K562 (cell line): ENCODE data around the gene CYSRT1. TPM values are rescaled to one million over a fixed set of nuclear protein-coding genes. Genes with fewer than 3 reads are reported as not detected.

Source experiments
- ATAC-seq: fragments of 200-7000 bp; cut with Tn5 transposase; 3 replicates; pipeline ENCODE4 v1.9.1; 2020; ENCODE audit warnings: moderate library complexity
- BruUV-seq: library from RNA; stranded (reverse); fragments of 400-500 nt; replicated peaks from 2 replicates; lab custom pipeline; 2021; lab: Mats Ljungman, UMichigan
- CTCF ChIA-PET: fragments of 300-600 bp; formaldehyde crosslinking; extraction: SDS; loops from one replicate; lab custom pipeline; 2021; ENCODE audit warnings: low intra/inter-chr PET ratio; lab: Yijun Ruan, JAX
- POLR2A ChIA-PET: fragments of 300-600, 350-650 bp; sonication (Branson Sonifier 250); formaldehyde crosslinking; extraction: SDS; loops from one replicate; lab custom pipeline; 2021; ENCODE audit warnings: antibody characterized with exemption, inconsistent platforms; lab: Yijun Ruan, JAX
- DNase-seq, 4 experiments: peaks; one replicate each; pipeline versions ENCODE4 v3.0.0 to v3.0.0-alpha.2; 2011 to 2018; ENCODE audit warnings: low spot score in 3 of 4, mixed read lengths in 3 of 4; ENCODE audit errors: extremely low read depth in 1 of 4
- FAIRE-seq: peaks from 2 replicates; lab custom pipeline; 2011; peaks lifted over from hg19 to GRCh38; lab: Jason Lieb, UNC
- H2AFZ ChIP-seq: 2 replicates; pipeline ENCODE4 v1.6.0; 2011; ENCODE audit warnings: low read depth, low read length, control low read depth, inconsistent platforms
- H3K27ac ChIP-seq: fragments of 200-600 bp; 3 replicates; pipeline ENCODE4 v1.8.0; 2011; ENCODE audit warnings: low read depth, mild to moderate bottlenecking, control low read depth, inconsistent platforms, low read length, moderate library complexity, mixed read lengths; ENCODE audit errors: extremely low read depth
- H3K27me3 ChIP-seq, 2 experiments: fragments of 300-600 bp in 1 of 2; 2 replicates in 1 of 2; 3 replicates in 1 of 2; pipeline versions ENCODE4 v1.6.0 to v1.8.0; 2011; ENCODE audit warnings: inconsistent platforms in 2 of 2, low read length in 2 of 2, mild to moderate bottlenecking in 1 of 2, mixed read lengths in 1 of 2, moderate library complexity in 1 of 2; ENCODE audit not compliant: control insufficient read depth in 2 of 2, insufficient read depth in 2 of 2
- H3K36me3 ChIP-seq: fragments of 300-600 bp; 3 replicates; pipeline ENCODE4 v1.8.0; 2011; ENCODE audit warnings: mild to moderate bottlenecking, low read length, inconsistent platforms; ENCODE audit not compliant: control insufficient read depth, insufficient read depth
- H3K4me1 ChIP-seq, 2 experiments: fragments of 200-600 bp in 1 of 2; replicated peaks in 1 of 2; 2 replicates in 1 of 2; 3 replicates in 1 of 2; pipeline versions ENCODE4 v1.5.1 to v1.8.0; 2011; ENCODE audit warnings: inconsistent platforms in 2 of 2, low read length in 2 of 2, mild to moderate bottlenecking in 1 of 2, mixed read lengths in 1 of 2, moderate library complexity in 1 of 2; ENCODE audit not compliant: control insufficient read depth in 2 of 2, insufficient read depth in 2 of 2
- H3K4me2 ChIP-seq: 2 replicates; pipeline ENCODE4 v1.6.1; 2011; ENCODE audit warnings: low read length, control low read depth, inconsistent platforms, mixed read lengths; ENCODE audit not compliant: insufficient read depth
- H3K4me3 ChIP-seq: fragments of 200-600 bp; sonication (generic), shearing (Covaris generic); 2 replicates; pipeline ENCODE4 v1.5.1; 2016; ENCODE audit warnings: control low read depth, inconsistent platforms
- H3K79me2 ChIP-seq: fragments of 200-600 bp; 3 replicates; pipeline ENCODE4 v1.8.0; 2011; ENCODE audit warnings: low read length, inconsistent platforms; ENCODE audit not compliant: control insufficient read depth, insufficient read depth
- H3K9ac ChIP-seq, 2 experiments: 2 replicates each; pipeline versions ENCODE4 v1.6.0 to v1.6.1; 2011; ENCODE audit warnings: low read depth in 2 of 2, low read length in 2 of 2, control low read depth in 1 of 2, inconsistent platforms in 1 of 2, mild to moderate bottlenecking in 1 of 2, mixed read lengths in 1 of 2; ENCODE audit not compliant: insufficient read depth in 1 of 2
- H3K9me1 ChIP-seq: one replicate; pipeline ENCODE4 v1.6.0; 2011; ENCODE audit warnings: inconsistent platforms, mild to moderate bottlenecking, low read length, moderate library complexity; ENCODE audit not compliant: control insufficient read depth, insufficient read depth
- H3K9me3 ChIP-seq: replicated peaks from 2 replicates; pipeline ENCODE4 v1.5.1; 2011; ENCODE audit warnings: low read depth, low read length, inconsistent platforms; ENCODE audit not compliant: control insufficient read depth, insufficient read depth
- H4K20me1 ChIP-seq: replicated peaks from 2 replicates; pipeline ENCODE4 v1.6.1; 2011; ENCODE audit warnings: low read length, inconsistent platforms, mixed read lengths; ENCODE audit not compliant: control insufficient read depth, insufficient read depth
- FUS ChIP-seq: fragments of 200-400 bp; formaldehyde crosslinking; optimal IDR thresholded peaks from 2 replicates; pipeline ENCODE3; 2017; ENCODE audit warnings: low read depth, low read length
- KDM1A ChIP-seq, 2 experiments: fragments of 450-650 bp; IDR thresholded peaks; 2 replicates each; pipeline ENCODE4 v1.6.1; 2016; ENCODE audit warnings: mild to moderate bottlenecking in 2 of 2
- MAZ ChIP-seq, 2 experiments: fragments of 450-650 bp in 1 of 2; sonication (generic) in 1 of 2; formaldehyde crosslinking; IDR thresholded peaks in 1 of 2; conservative IDR thresholded peaks in 1 of 2; 2 replicates each; pipeline versions ENCODE4 v1.4.0 to v1.5.0; 2020; ENCODE audit warnings: mild to moderate bottlenecking in 1 of 2, missing genetic modification reagents in 1 of 2
- SMARCB1 ChIP-seq: IDR thresholded peaks from 2 replicates; pipeline ENCODE4 v1.6.1; 2011; ENCODE audit warnings: improper control_type of control experiment, low read depth; ENCODE audit not compliant: insufficient read length
- TAF9B ChIP-seq: fragments of 450-650 bp; IDR thresholded peaks from 2 replicates; pipeline ENCODE4 v1.6.1; 2018; ENCODE audit warnings: mild to moderate bottlenecking; ENCODE audit not compliant: partially characterized antibody
- ZFP30 ChIP-seq: fragments of 250-450 bp; sonication (Bioruptor Pico); IDR thresholded peaks from 2 replicates; pipeline ENCODE4 v1.8.0; 2022; ENCODE audit warnings: moderate library complexity, mild to moderate bottlenecking, inconsistent platforms, borderline replicate concordance
- ZNF197 ChIP-seq: fragments of 200-800 bp; sonication (Bioruptor generic); IDR thresholded peaks from 2 replicates; pipeline ENCODE4 v1.6.1; 2016; ENCODE audit warnings: low read depth, missing genetic modification characterization, missing compliant biosample characterization
- ZNF507 ChIP-seq: conservative IDR thresholded peaks from 2 replicates; pipeline ENCODE4 v1.6.1; 2017; ENCODE audit warnings: missing genetic modification characterization, missing compliant biosample characterization
- ZNF785 ChIP-seq: fragments of 250-450 bp; sonication (Bioruptor Pico); IDR thresholded peaks from 2 replicates; pipeline ENCODE4 v1.4.0; 2020; ENCODE audit warnings: mild to moderate bottlenecking
- WGBS: fragments of 100-300 bp; shearing (Covaris generic); methylation state at CpG from one replicate; pipeline ENCODE4 v1.1.6; 2016; ENCODE audit warnings: low coverage, mixed read lengths; ENCODE audit not compliant: insufficient coverage; ENCODE audit errors: missing lambda C conversion rate; 5-methylcytosine and 5-hydroxymethylcytosine counted together
- in situ Hi-C: fragments of 300-500 bp; cut with MboI; formaldehyde crosslinking; loops from 4 replicates; pipeline ENCODE4 v1.15.0; 2018; ENCODE audit warnings: inconsistent platforms, mixed read lengths
- intact Hi-C: fragments of 100-400 bp; cut with micrococcal nuclease; formaldehyde crosslinking; loops from 2 replicates; pipeline ENCODE4 v1.14.2; 2022
- polyA plus RNA-seq, 8 experiments: library from polyadenylated mRNA; depleted of rRNA in 4 of 8; stranded (reverse) in 5 of 8; unstranded in 3 of 8; fragments of >200 nt; fragmentation: Nextera tagmentation in 2 of 8; fragmentation: Illumina TruSeq in 1 of 8; extraction: Ambion mirVana in 2 of 8; extraction: Trizol in 1 of 8; gene quantifications; 2 replicates each; pipeline versions ENCODE4 v1.2.1 to v1.2.3, GENCODE V29; 2011 to 2014; ENCODE audit warnings: inconsistent platforms in 1 of 8, missing spikeins in 1 of 8
- total RNA-seq, 7 experiments: library from RNA; depleted of rRNA in 6 of 7; stranded (reverse); fragments of >200 nt in 6 of 7; fragmentation: Illumina TruSeq in 2 of 7; extraction: Trizol in 2 of 7; gene quantifications; 2 replicates each; pipeline versions ENCODE4 v1.2.1 to v1.2.3, GENCODE V29; 2011 to 2021; ENCODE audit warnings: low replicate concordance in 1 of 7
- TF ChIP-seq, protein P1 (sequence below), 2 experiments: fragments of 450-650 bp; formaldehyde crosslinking in 1 of 2; IDR thresholded peaks; 2 replicates each; pipeline versions ENCODE4 v1.4.0 to v1.6.1; 2014 to 2020; ENCODE audit warnings: mild to moderate bottlenecking in 2 of 2, borderline replicate concordance in 1 of 2, low read depth in 1 of 2
- TF ChIP-seq, protein P2 (sequence below): fragments of 450-650 bp; IDR thresholded peaks from 2 replicates; pipeline ENCODE4 v1.6.1; 2014; ENCODE audit warnings: low read depth, mild to moderate bottlenecking, moderate library complexity, borderline replicate concordance

CYSRT1 gene
- total and polyA plus RNA-seq, 9 of the 15 experiments (the other 6 are each of a cell fraction or from before 2014, with no cell fraction given) = 0.04 to 1.4 (median 0.42) TPM; not detected in 3

DNA sequence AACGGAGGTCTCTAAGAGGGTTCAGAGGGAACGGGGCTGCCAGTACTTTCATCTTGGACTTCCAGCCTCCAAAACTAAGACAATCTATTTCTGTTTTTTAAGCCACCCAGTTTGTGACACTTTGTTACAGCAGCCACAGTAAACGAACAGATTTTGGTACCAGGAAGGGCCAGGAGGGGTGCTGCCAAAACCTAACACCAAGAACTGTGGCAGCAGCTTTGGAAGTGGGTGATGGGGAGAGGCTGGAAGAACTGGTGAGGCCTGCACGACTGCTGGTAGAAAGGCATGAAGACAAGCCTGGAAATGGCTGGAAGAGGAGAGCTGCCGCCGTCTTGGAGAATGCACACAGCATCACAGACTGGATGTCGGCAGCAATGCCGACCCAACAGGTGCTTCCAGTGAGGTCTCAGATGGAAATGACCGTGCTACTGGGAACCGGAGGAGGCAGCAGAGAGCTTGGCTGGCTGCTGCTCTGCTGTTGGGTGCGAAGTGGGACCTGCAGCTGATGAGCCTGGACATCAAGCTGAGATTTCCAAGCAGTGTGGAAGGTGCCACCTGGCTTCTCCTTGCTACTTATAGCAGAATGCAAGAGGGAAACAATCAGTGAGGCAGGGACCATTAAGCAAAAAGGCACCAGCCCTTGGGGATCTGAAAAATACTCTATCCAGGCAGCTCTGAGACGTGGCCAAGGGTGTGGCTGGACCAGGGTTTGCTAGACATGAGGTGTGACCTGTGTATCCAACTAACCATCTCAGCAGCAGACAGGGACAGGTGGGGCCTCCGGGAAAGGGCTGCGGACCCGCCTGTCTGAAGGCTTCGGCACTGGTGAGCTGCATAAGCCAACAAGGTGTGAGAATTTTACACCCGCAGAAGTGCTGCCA is 48.4 kb upstream of the CYSRT1 start:
- CTCF ChIA-PET = no interaction called here
- Histone ChIP-seq H2AFZ (no peak overlapping the region), H3K79me2 (no peaks in the 10 kb centered on the region), H3K27me3 (no peaks in the 10 kb centered on the region), H3K9me3 (no peaks in the 10 kb centered on the region), H3K9me1 (no peaks in the 10 kb centered on the region), H3K4me1 (peaks cover 3 to 81% of the 10 kb centered on the region in 2 experiments; a peak in 3 of 5 replicates), H3K36me3 (peaks cover 32% of the 10 kb centered on the region; the same call in 1 of the 3 replicates), H3K27ac (no peak overlapping the region), H3K4me3 (no peak overlapping the region), H4K20me1 (0 out of 2 replicates have a peak, but pooled peaks cover 5% of the 10 kb centered on the region), H3K9ac (no peak overlapping the region), H3K4me2 (no peak overlapping the region)
- intact Hi-C loops = no loop called here
- FAIRE-seq (peak; percentile 88), ATAC-seq (peak; percentile 88), DNase-seq (peak; percentile 49 to 73 (median 62))
- BruUV-seq = no TSS peak
- POLR2A ChIA-PET = interaction anchor here (0.6 to 1.9 kb wide), 13 partner anchors 10 to 132 kb away, joined by 3 to 13 read pairs (median 4); partner anchors contain the start of genes ANAPC2, MAN1B1, SSNA1 and TPRN
- in situ Hi-C loops = no loop called here
- 37% methylated on average over 17 of the region's 17 CpGs for WGBS
- TF ChIP-seq ZNF507 (tag) = no peak
- no peak for TF ChIP-seq ZFP30 (CRISPR knock-in tag)
- peak in 1 of 2 experiments; percentile 31; a peak in 1 of 4 replicates for TF ChIP-seq KDM1A (IDR thresholded peaks at IDR 0.05)
- no peak for TF ChIP-seq ZNF785 (CRISPR knock-in tag)
- TF ChIP-seq FUS = no peak
- TF ChIP-seq ZNF197 = no peak
- TF ChIP-seq, protein P1, sequence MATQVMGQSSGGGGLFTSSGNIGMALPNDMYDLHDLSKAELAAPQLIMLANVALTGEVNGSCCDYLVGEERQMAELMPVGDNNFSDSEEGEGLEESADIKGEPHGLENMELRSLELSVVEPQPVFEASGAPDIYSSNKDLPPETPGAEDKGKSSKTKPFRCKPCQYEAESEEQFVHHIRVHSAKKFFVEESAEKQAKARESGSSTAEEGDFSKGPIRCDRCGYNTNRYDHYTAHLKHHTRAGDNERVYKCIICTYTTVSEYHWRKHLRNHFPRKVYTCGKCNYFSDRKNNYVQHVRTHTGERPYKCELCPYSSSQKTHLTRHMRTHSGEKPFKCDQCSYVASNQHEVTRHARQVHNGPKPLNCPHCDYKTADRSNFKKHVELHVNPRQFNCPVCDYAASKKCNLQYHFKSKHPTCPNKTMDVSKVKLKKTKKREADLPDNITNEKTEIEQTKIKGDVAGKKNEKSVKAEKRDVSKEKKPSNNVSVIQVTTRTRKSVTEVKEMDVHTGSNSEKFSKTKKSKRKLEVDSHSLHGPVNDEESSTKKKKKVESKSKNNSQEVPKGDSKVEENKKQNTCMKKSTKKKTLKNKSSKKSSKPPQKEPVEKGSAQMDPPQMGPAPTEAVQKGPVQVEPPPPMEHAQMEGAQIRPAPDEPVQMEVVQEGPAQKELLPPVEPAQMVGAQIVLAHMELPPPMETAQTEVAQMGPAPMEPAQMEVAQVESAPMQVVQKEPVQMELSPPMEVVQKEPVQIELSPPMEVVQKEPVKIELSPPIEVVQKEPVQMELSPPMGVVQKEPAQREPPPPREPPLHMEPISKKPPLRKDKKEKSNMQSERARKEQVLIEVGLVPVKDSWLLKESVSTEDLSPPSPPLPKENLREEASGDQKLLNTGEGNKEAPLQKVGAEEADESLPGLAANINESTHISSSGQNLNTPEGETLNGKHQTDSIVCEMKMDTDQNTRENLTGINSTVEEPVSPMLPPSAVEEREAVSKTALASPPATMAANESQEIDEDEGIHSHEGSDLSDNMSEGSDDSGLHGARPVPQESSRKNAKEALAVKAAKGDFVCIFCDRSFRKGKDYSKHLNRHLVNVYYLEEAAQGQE (IDR thresholded peaks at IDR 0.05; ENCODE audit: borderline replicate concordance) = peak; percentile 43; the same call in 1 of the 2 replicates
- TF ChIP-seq, protein P1 (CRISPR knock-in tag; IDR thresholded peaks at IDR 0.05; ENCODE audit: low read depth) = no peak
- TF ChIP-seq, protein P2, sequence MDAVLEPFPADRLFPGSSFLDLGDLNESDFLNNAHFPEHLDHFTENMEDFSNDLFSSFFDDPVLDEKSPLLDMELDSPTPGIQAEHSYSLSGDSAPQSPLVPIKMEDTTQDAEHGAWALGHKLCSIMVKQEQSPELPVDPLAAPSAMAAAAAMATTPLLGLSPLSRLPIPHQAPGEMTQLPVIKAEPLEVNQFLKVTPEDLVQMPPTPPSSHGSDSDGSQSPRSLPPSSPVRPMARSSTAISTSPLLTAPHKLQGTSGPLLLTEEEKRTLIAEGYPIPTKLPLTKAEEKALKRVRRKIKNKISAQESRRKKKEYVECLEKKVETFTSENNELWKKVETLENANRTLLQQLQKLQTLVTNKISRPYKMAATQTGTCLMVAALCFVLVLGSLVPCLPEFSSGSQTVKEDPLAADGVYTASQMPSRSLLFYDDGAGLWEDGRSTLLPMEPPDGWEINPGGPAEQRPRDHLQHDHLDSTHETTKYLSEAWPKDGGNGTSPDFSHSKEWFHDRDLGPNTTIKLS = no peak
- no peak for TF ChIP-seq SMARCB1
- no peak for TF ChIP-seq TAF9B
- TF ChIP-seq MAZ (CRISPR knock-in tag; conservative IDR thresholded peaks at IDR 0.05 in 1 of 2, IDR thresholded peaks at IDR 0.05 in 1 of 2) = no peak
